HepG2 (cell line): Measurements from ENCODE around the gene MAP1B. TPM values are rescaled to one million over a fixed set of nuclear protein-coding genes. Genes with fewer than 3 reads are reported as not detected.
A peak's percentile ranks its signal among the peaks of the same experiment; 100 is the strongest.

ENCODE experiments used
- CENPX ChIP-seq: sonication (generic); formaldehyde crosslinking; IDR thresholded peaks from 2 replicates; pipeline ENCODE4 v1.9.0; 2021; ENCODE audit warnings: mild to moderate bottlenecking, missing genetic modification reagents, moderate library complexity
- DR1 ChIP-seq: sonication (generic); formaldehyde crosslinking; IDR thresholded peaks from 2 replicates; pipeline ENCODE4 v1.8.0; 2021; ENCODE audit warnings: mild to moderate bottlenecking, missing genetic modification reagents, inconsistent platforms
- FOXA1 ChIP-seq, 2 experiments: fragments of 450-650 bp in 1 of 2; sonication (generic) in 1 of 2; formaldehyde crosslinking in 1 of 2; IDR thresholded peaks; 2 replicates each; pipeline versions ENCODE4 v1.4.0 to v1.6.1; 2016 to 2020; ENCODE audit warnings: missing genetic modification reagents in 1 of 2
- FOXA3 ChIP-seq: IDR thresholded peaks from 2 replicates; pipeline ENCODE4 v1.6.1; 2016; ENCODE audit warnings: missing genetic modification reagents, missing compliant biosample characterization
- FOXJ3 ChIP-seq: sonication (generic); formaldehyde crosslinking; IDR thresholded peaks from 2 replicates; pipeline ENCODE4 v1.4.0; 2020; ENCODE audit warnings: missing genetic modification reagents, mild to moderate bottlenecking, borderline replicate concordance
- HHEX ChIP-seq: IDR thresholded peaks from 2 replicates; pipeline ENCODE4 v1.6.1; 2016; ENCODE audit warnings: control low read depth
- HIC2 ChIP-seq: sonication (generic); formaldehyde crosslinking; IDR thresholded peaks from 2 replicates; pipeline ENCODE4 v1.9.0; 2022; ENCODE audit warnings: low read depth, missing genetic modification reagents
- HNF4A ChIP-seq: sonication (generic); formaldehyde crosslinking; IDR thresholded peaks from 2 replicates; pipeline ENCODE4 v1.4.0; 2020; ENCODE audit warnings: missing genetic modification reagents
- IKZF4 ChIP-seq: sonication (generic); formaldehyde crosslinking; IDR thresholded peaks from 2 replicates; pipeline ENCODE4 v1.5.1; 2020; ENCODE audit warnings: borderline replicate concordance, mild to moderate bottlenecking, low read depth, missing genetic modification reagents; ENCODE audit errors: not compliant biosample characterization
- NR2F6 ChIP-seq, 2 experiments: IDR thresholded peaks; 2 replicates each; pipeline ENCODE4 v1.6.1; 2016; ENCODE audit warnings: antibody characterized with exemption in 1 of 2, mild to moderate bottlenecking in 1 of 2
- POGZ ChIP-seq: sonication (generic); formaldehyde crosslinking; IDR thresholded peaks from 2 replicates; pipeline ENCODE4 v1.4.0; 2020; ENCODE audit warnings: mild to moderate bottlenecking, missing genetic modification reagents
- RBFOX2 ChIP-seq: fragments of 200-400 bp; formaldehyde crosslinking; IDR thresholded peaks from 2 replicates; pipeline ENCODE4 v1.6.1; 2017; ENCODE audit warnings: low read depth, mild to moderate bottlenecking, low read length
- SAP130 ChIP-seq: IDR thresholded peaks from 2 replicates; pipeline ENCODE4 v1.6.1; 2016; ENCODE audit warnings: low read depth
- STAT5B ChIP-seq: sonication (generic); formaldehyde crosslinking; IDR thresholded peaks from 2 replicates; pipeline ENCODE4 v1.4.0; 2020; ENCODE audit warnings: missing genetic modification reagents
- ZFP62 ChIP-seq: sonication (generic); formaldehyde crosslinking; IDR thresholded peaks from 2 replicates; pipeline ENCODE4 v1.4.0; 2020; ENCODE audit warnings: missing genetic modification reagents
- ZNF264 ChIP-seq: sonication (generic); formaldehyde crosslinking; IDR thresholded peaks from 2 replicates; pipeline ENCODE4 v1.4.0; 2020; ENCODE audit warnings: missing genetic modification reagents
- ZNF543 ChIP-seq: sonication (generic); formaldehyde crosslinking; IDR thresholded peaks from 2 replicates; pipeline ENCODE4 v1.4.0; 2020; ENCODE audit warnings: mild to moderate bottlenecking, missing genetic modification reagents
- ZNF574 ChIP-seq: sonication (generic); formaldehyde crosslinking; IDR thresholded peaks from 2 replicates; pipeline ENCODE4 v1.4.0; 2020; ENCODE audit warnings: missing genetic modification reagents
- ZNF576 ChIP-seq: sonication (generic); formaldehyde crosslinking; IDR thresholded peaks from 2 replicates; pipeline ENCODE4 v1.4.0; 2020; ENCODE audit warnings: mild to moderate bottlenecking, missing genetic modification reagents
- ZNF703 ChIP-seq: sonication (generic); formaldehyde crosslinking; IDR thresholded peaks from 2 replicates; pipeline ENCODE4 v1.5.1; 2020; ENCODE audit warnings: missing genetic modification reagents, mild to moderate bottlenecking, moderate library complexity, borderline replicate concordance
- ZNF747 ChIP-seq: sonication (generic); formaldehyde crosslinking; IDR thresholded peaks from 2 replicates; pipeline ENCODE4 v1.8.1; 2023; ENCODE audit warnings: missing genetic modification reagents, mild to moderate bottlenecking, borderline replicate concordance
- ZNF878 ChIP-seq: sonication (generic); formaldehyde crosslinking; IDR thresholded peaks from 2 replicates; pipeline ENCODE4 v1.8.1; 2023; ENCODE audit warnings: mild to moderate bottlenecking, missing genetic modification reagents, moderate library complexity
- ZSCAN5A ChIP-seq: sonication (generic); formaldehyde crosslinking; IDR thresholded peaks from 2 replicates; pipeline ENCODE4 v1.8.0; 2022; ENCODE audit warnings: mild to moderate bottlenecking, missing genetic modification reagents, borderline replicate concordance
- polyA plus RNA-seq, 8 experiments: library from polyadenylated mRNA; depleted of rRNA in 3 of 8; stranded (reverse) in 7 of 8; unstranded in 1 of 8; fragments of >200 nt; fragmentation: Illumina TruSeq in 4 of 8; extraction: Trizol in 4 of 8; gene quantifications; 2 replicates each; pipeline versions ENCODE4 v1.2.1 to v1.2.3, GENCODE V29; 2011 to 2016; ENCODE audit warnings: low read depth in 4 of 8, missing spikeins in 1 of 8, mixed read lengths in 1 of 8; ENCODE audit not compliant: insufficient read depth in 1 of 8
- total RNA-seq, 5 experiments: library from RNA; depleted of rRNA; stranded (reverse); fragments of >200 nt; fragmentation: Illumina TruSeq; extraction: Trizol; gene quantifications; 2 replicates each; pipeline ENCODE4 v1.2.3, GENCODE V29; 2016; ENCODE audit warnings: low read depth in 1 of 5

The MAP1B gene
- total and polyA plus RNA-seq, 2 of the 13 experiments (the other 11 are each of a cell fraction or from before 2014, with no cell fraction given), result 3.3 to 6.2 TPM

- TF ChIP-seq FOXA3 (CRISPR knock-in tag) (peak; percentile 79), RBFOX2 (no peak), HIC2 (0 out of 2 replicates have a peak, but pooled peaks have one; percentile 44), ZSCAN5A (CRISPR knock-in tag) (no peak; the same call in 1 of the 2 replicates), ZNF703 (CRISPR knock-in tag) (no peak), IKZF4 (CRISPR knock-in tag) (no peak), STAT5B (CRISPR knock-in tag) (no peak), SAP130 (peak; percentile 94), NR2F6 (IDR thresholded peaks at IDR 0.05) (no peak), NR2F6 (CRISPR knock-in tag; IDR thresholded peaks at IDR 0.05) (0 out of 2 replicates have a peak, but pooled peaks have one; percentile 27), HHEX (CRISPR knock-in tag) (no peak), FOXA1 (IDR thresholded peaks at IDR 0.05) (no peak), FOXA1 (CRISPR knock-in tag; IDR thresholded peaks at IDR 0.05) (peak; percentile 72), ZNF543 (no peak), ZNF576 (CRISPR knock-in tag) (no peak), DR1 (CRISPR knock-in tag) (no peak), ZNF264 (CRISPR knock-in tag) (peak; percentile 64; the same call in 1 of the 2 replicates), ZNF878 (no peak), FOXJ3 (CRISPR knock-in tag) (peak; percentile 71; the same call in 1 of the 2 replicates), ZNF747 (CRISPR knock-in tag) (0 out of 2 replicates have a peak, but pooled peaks have one; percentile 18), CENPX (no peak), ZNF574 (CRISPR knock-in tag) (peak; percentile 31; the same call in 1 of the 2 replicates), ZFP62 (CRISPR knock-in tag) (no peak), POGZ (peak; percentile 70), HNF4A (CRISPR knock-in tag) (peak; percentile 45)
Measured at GRCh38 chr5:72241346-72242003, 134.2 kb downstream of the MAP1B start (continued).
